HG02938 (cell line): ENCODE results near the gene GPC3.
"Not testable (repeated sequence)": the region's sequence is repeated elsewhere in the genome, so short reads cannot be mapped to it uniquely, and the experiment has no call there.

Experiments
- ATAC-seq: cut with Tn5 transposase; IDR thresholded peaks from one replicate; pipeline ENCODE4 v1.9.1; 2021; ENCODE audit warnings: mild to moderate bottlenecking, moderate library complexity; ENCODE audit not compliant: unreplicated experiment

GPC3 gene

GRCh38 chrX:133789829-133790228 is 195.6 kb downstream of the GPC3 start:
- ATAC-seq, result no peak

GRCh38 chrX:133786382-133786781 is 199.0 kb downstream of the GPC3 start:
- ATAC-seq, result no peak

GRCh38 chrX:133783274-133783673 is 202.1 kb downstream of the GPC3 start:
- ATAC-seq, result peak; percentile 73

GRCh38 chrX:133781174-133781573 is 204.2 kb downstream of the GPC3 start:
- ATAC-seq, result no peak

- ATAC-seq, result no peak
Observed at GRCh38 chrX:133776072-133776471, 209.3 kb downstream of the GPC3 start.

GRCh38 chrX:133774807-133775206 is 210.6 kb downstream of the GPC3 start:
- no peak for ATAC-seq

- ATAC-seq, result no peak
Observed at GRCh38 chrX:133771086-133771646, 214.2 kb downstream of the GPC3 start.

GRCh38 chrX:133762976-133763548 is 222.3 kb downstream of the GPC3 start:
- not testable (repeated sequence) for ATAC-seq

- ATAC-seq, result no peak
Observed at GRCh38 chrX:133754657-133755056, 230.7 kb downstream of the GPC3 start.

- no peak for ATAC-seq
Observed at GRCh38 chrX:133749951-133750350, 235.4 kb downstream of the GPC3 start.

- no peak for ATAC-seq
Observed at GRCh38 chrX:133749370-133749769, 236.0 kb downstream of the GPC3 start.

GRCh38 chrX:133747196-133747595 is 238.2 kb downstream of the GPC3 start:
- ATAC-seq, result no peak

- ATAC-seq, result peak; percentile 50
Observed at GRCh38 chrX:133746593-133746992, 238.8 kb downstream of the GPC3 start.

- ATAC-seq, result peak; percentile 68
Observed at GRCh38 chrX:133745349-133745748, 240.0 kb downstream of the GPC3 start.

GRCh38 chrX:133742602-133743305 is 242.6 kb downstream of the GPC3 start:
- no peak for ATAC-seq

GRCh38 chrX:133741303-133741702 is 244.1 kb downstream of the GPC3 start:
- no peak for ATAC-seq

GRCh38 chrX:133726642-133727041 is 258.8 kb downstream of the GPC3 start:
- ATAC-seq, result no peak

- ATAC-seq, result no peak
Observed at GRCh38 chrX:133726211-133726630, 259.2 kb downstream of the GPC3 start.

- no peak for ATAC-seq
Observed at GRCh38 chrX:133723930-133724329, 261.5 kb downstream of the GPC3 start.

- no peak for ATAC-seq
Observed at GRCh38 chrX:133722756-133723155, 262.6 kb downstream of the GPC3 start.

GRCh38 chrX:133720269-133720668 is 265.1 kb downstream of the GPC3 start:
- ATAC-seq, result not testable (repeated sequence)

- no peak for ATAC-seq
Observed at GRCh38 chrX:133715715-133716114, 269.7 kb downstream of the GPC3 start.
